H1 (cell line): ENCODE measurements around the gene ASCL2. TPM values are rescaled to one million over a fixed set of nuclear protein-coding genes. Genes with fewer than 3 reads are reported as not detected.

Source experiments
- BACH1 ChIP-seq: IDR thresholded peaks from 2 replicates; pipeline ENCODE4 v1.6.1; 2012; ENCODE audit warnings: low read length, improper control_type of control experiment
- CBX5 ChIP-seq: fragments of 300-800, 300-1000 bp; sonication (generic); IDR thresholded peaks from 2 replicates; pipeline ENCODE4 v1.7.1; 2016; ENCODE audit warnings: antibody characterized with exemption, low read length, low read depth
- FOSL1 ChIP-seq: IDR thresholded peaks from 2 replicates; pipeline ENCODE4 v1.6.1; 2011; ENCODE audit warnings: mild to moderate bottlenecking, low read depth, low read length, moderate library complexity; ENCODE audit not compliant: insufficient read depth
- JUND ChIP-seq: IDR thresholded peaks from 2 replicates; pipeline ENCODE4 v1.6.1; 2011; ENCODE audit warnings: mild to moderate bottlenecking, improper control_type of control experiment, low read length
- MAX ChIP-seq: IDR thresholded peaks from 2 replicates; pipeline ENCODE4 v1.6.1; 2012; ENCODE audit warnings: inconsistent platforms
- POU5F1 ChIP-seq: IDR thresholded peaks from 2 replicates; pipeline ENCODE4 v1.6.1; 2011; ENCODE audit warnings: low read depth, mild to moderate bottlenecking, low read length, moderate library complexity
- RBBP5 ChIP-seq: IDR thresholded peaks from 2 replicates; pipeline ENCODE4 v1.7.1; 2012; ENCODE audit warnings: low read depth, mild to moderate bottlenecking, inconsistent platforms, low read length, moderate library complexity, borderline replicate concordance
- RNF2 ChIP-seq: fragments of 200-900, 300-1000 bp; sonication (generic); IDR thresholded peaks from 2 replicates; pipeline ENCODE4 v1.7.1; 2016; ENCODE audit warnings: borderline replicate concordance, low read depth, mild to moderate bottlenecking, antibody characterized with exemption, low read length; ENCODE audit not compliant: poor library complexity, severe bottlenecking; ENCODE audit errors: missing control alignments
- SAP30 ChIP-seq: fragments of 300-600 bp; sonication (generic); IDR thresholded peaks from 2 replicates; pipeline ENCODE4 v1.7.1; 2012; ENCODE audit warnings: low read length, moderate library complexity, mild to moderate bottlenecking, inconsistent platforms; ENCODE audit not compliant: insufficient read depth, insufficient replicate concordance
- SIX5 ChIP-seq: IDR thresholded peaks from 2 replicates; pipeline ENCODE4 v1.6.1; 2011; ENCODE audit warnings: mild to moderate bottlenecking, low read depth, low read length
- SP2 ChIP-seq: IDR thresholded peaks from 2 replicates; pipeline ENCODE4 v1.6.1; 2012; ENCODE audit warnings: mild to moderate bottlenecking, low read length, inconsistent platforms
- TBP ChIP-seq: IDR thresholded peaks from 2 replicates; pipeline ENCODE4 v1.6.1; 2011; ENCODE audit warnings: low read depth, low read length, improper control_type of control experiment
- TCF12 ChIP-seq: IDR thresholded peaks from 2 replicates; pipeline ENCODE4 v1.6.1; 2011; ENCODE audit warnings: low read depth, mild to moderate bottlenecking, low read length
- ZNF274 ChIP-seq: IDR thresholded peaks from 2 replicates; pipeline ENCODE4 v1.7.0; 2012; ENCODE audit warnings: low read length, borderline replicate concordance; ENCODE audit errors: extremely low read depth
- polyA plus RNA-seq, 7 experiments: library from polyadenylated mRNA; depleted of rRNA in 3 of 7; stranded (reverse) in 5 of 7; unstranded in 2 of 7; fragments of >200 nt in 5 of 7; fragments of 200-250 nt in 2 of 7; gene quantifications; 1 replicate in 5 of 7; 2 replicates in 1 of 7; 4 replicates in 1 of 7; pipeline versions ENCODE4 v1.2.1 to v1.2.3, GENCODE V29; 2011 to 2013; ENCODE audit warnings: missing spikeins in 2 of 7, mixed read lengths in 2 of 7
- total RNA-seq: library from RNA; stranded (reverse); fragmentation: NEBNext Ultra II Directional; extraction: Animal tissue kit (Norgen Biotek cat#: 25700); gene quantifications from 2 replicates; pipeline ENCODE4 v1.2.1, GENCODE V29; 2021
- TF ChIP-seq, protein P1 (sequence below): IDR thresholded peaks from 2 replicates; pipeline ENCODE4 v1.6.1; 2012; ENCODE audit warnings: low read length, inconsistent platforms

Gene ASCL2
- total and polyA plus RNA-seq, 2 of the 8 experiments (the other 6 are each of a cell fraction or from before 2014, with no cell fraction given): 0.51 to 0.56 TPM

GRCh38 chr11:2269601-2270321 is 627 bp downstream of the ASCL2 start (continued):
- TF ChIP-seq RBBP5: peak; percentile 53; the same call in 1 of the 2 replicates
- TF ChIP-seq MAX: peak; percentile 100
- no peak for TF ChIP-seq SAP30
- TF ChIP-seq BACH1: peak; percentile 53
- TF ChIP-seq, protein P1, sequence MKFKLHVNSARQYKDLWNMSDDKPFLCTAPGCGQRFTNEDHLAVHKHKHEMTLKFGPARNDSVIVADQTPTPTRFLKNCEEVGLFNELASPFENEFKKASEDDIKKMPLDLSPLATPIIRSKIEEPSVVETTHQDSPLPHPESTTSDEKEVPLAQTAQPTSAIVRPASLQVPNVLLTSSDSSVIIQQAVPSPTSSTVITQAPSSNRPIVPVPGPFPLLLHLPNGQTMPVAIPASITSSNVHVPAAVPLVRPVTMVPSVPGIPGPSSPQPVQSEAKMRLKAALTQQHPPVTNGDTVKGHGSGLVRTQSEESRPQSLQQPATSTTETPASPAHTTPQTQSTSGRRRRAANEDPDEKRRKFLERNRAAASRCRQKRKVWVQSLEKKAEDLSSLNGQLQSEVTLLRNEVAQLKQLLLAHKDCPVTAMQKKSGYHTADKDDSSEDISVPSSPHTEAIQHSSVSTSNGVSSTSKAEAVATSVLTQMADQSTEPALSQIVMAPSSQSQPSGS: no peak
- TF ChIP-seq RNF2: peak; percentile 19
- no peak for TF ChIP-seq JUND
- TF ChIP-seq TBP: no peak
- peak; percentile 77; the same call in 1 of the 2 replicates for TF ChIP-seq TCF12
- TF ChIP-seq CBX5: no peak
- no peak for TF ChIP-seq POU5F1
- TF ChIP-seq SIX5: no peak
- TF ChIP-seq SP2: no peak
- TF ChIP-seq ZNF274: no peak
- TF ChIP-seq FOSL1: no peak
- TF ChIP-seq, all 59 proteins: peak for 17
